Spleen (tissue), 7 donors: ENCODE results near the gene IL1RAPL1.

Experiments
- CTCF ChIP-seq, 11 experiments: fragments of 200-600 bp in 7 of 11; fragments of 450-650 bp in 4 of 11; sonication (generic) in 4 of 11; IDR thresholded peaks in 8 of 11; conservative IDR thresholded peaks in 3 of 11; 1 replicate in 7 of 11; 2 replicates in 4 of 11; pipeline versions ENCODE4 v1.4.0 to v1.8.0; 2016 to 2021; ENCODE audit warnings: antibody characterized with exemption in 11 of 11, inconsistent platforms in 4 of 11, mild to moderate bottlenecking in 1 of 11
- POLR2A ChIP-seq, 3 donors: fragments of 450-650 bp; IDR thresholded peaks; one replicate each; pipeline ENCODE4 v1.5.1; 2017; ENCODE audit warnings: antibody characterized with exemption in 3 of 3, mild to moderate bottlenecking in 1 of 3
- POLR2AphosphoS5 ChIP-seq, 3 donors: sonication (generic); formaldehyde crosslinking; IDR thresholded peaks; one replicate each; pipeline ENCODE4 v1.5.1; 2017; ENCODE audit warnings: antibody characterized with exemption in 3 of 3
- donor health status: DM: no; HTN: no; CAD: no; lungs with moderate emphysema.
- donor health status: DM: no; HTN: no; CAD: no.
- donor health status: DM: no; HTN: no; CAD: no.

DNA sequence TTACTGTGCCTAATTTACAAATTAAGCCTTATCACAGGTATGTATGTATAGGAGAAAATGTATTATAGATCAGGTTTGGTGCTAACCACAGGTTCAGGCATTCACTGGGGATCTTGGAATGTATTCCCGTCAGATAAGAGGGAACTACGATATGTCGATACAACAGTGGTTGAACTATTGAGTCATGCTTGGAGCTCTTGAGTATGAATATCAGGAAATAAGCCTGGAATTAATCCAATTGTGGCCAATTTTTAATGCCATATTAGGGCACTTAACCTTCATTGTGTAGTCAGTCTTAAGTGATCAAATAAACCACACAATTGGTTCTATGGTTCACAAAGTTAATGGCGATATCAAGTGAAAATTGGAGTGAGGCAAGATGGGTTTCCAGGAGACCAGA is 556.5 kb downstream of the IL1RAPL1 start:
- TF ChIP-seq CTCF (IDR thresholded peaks at IDR 0.05 in 8 of 11, conservative IDR thresholded peaks at IDR 0.05 in 3 of 11) (no peak), POLR2AphosphoS5 (IDR thresholded peaks at IDR 0.05) (no peak), POLR2A (IDR thresholded peaks at IDR 0.05) (no peak)
